Muscle of back (tissue), 11 donors: ENCODE data around the gene DMWD. TPM values are rescaled to one million over a fixed set of nuclear protein-coding genes. Genes with fewer than 3 reads are reported as not detected.
A peak's percentile ranks its signal among the peaks of the same experiment; 100 is the strongest.

Source experiments
- DNase-seq, 3 donors: peaks; one replicate each; pipeline versions ENCODE4 v3.0.0 to v3.0.0-alpha.2; 2013
- polyA plus RNA-seq, 10 donors: library from polyadenylated mRNA; unstranded; fragments of 120-200 nt; gene quantifications; one replicate each; pipeline ENCODE4 v1.2.1, GENCODE V29; 2013; ENCODE audit not compliant: insufficient read length in 10 of 10

DMWD gene
- polyA plus RNA-seq, 10 donors = 31.8 to 47.7 (median 38.3) TPM

GRCh38 chr19:45771311-45771933 lies 21.2 kb downstream of the DMWD start:
- DNase-seq = no peak

GRCh38 chr19:45770192-45771101 lies 22.2 kb downstream of the DMWD start:
- DNase-seq = peak; percentile 96 to 98 (median 98)

- DNase-seq = peak in 1 of 3 donors; percentile 70
Observed at GRCh38 chr19:45769821-45770191, 22.8 kb downstream of the DMWD start.

GRCh38 chr19:45768984-45769782 lies 23.5 kb downstream of the DMWD start, which contains the start of gene SIX5:
SIX5 (minus strand) TSS chr19:45769252; CDS start chr19:45768844, 408 bp downstream.
- DNase-seq = peak; percentile 98 to 100 (median 99)

- no peak for DNase-seq
Observed at GRCh38 chr19:45768655-45768983, 24.0 kb downstream of the DMWD start.

- DNase-seq = peak in 2 of 3 donors; percentile 83 to 92
Observed at GRCh38 chr19:45767881-45768654, 24.6 kb downstream of the DMWD start.

GRCh38 chr19:45767410-45767880 lies 25.2 kb downstream of the DMWD start:
- peak; percentile 85 to 94 (median 89) for DNase-seq

GRCh38 chr19:45766869-45767346 lies 25.7 kb downstream of the DMWD start:
- DNase-seq = no peak

GRCh38 chr19:45766296-45766868 lies 26.3 kb downstream of the DMWD start:
- no peak for DNase-seq

GRCh38 chr19:45765702-45766295 lies 26.8 kb downstream of the DMWD start:
- no peak for DNase-seq

GRCh38 chr19:45764945-45765701 lies 27.5 kb downstream of the DMWD start:
- no peak for DNase-seq

GRCh38 chr19:45764475-45764874 lies 28.2 kb downstream of the DMWD start:
- no peak for DNase-seq

GRCh38 chr19:45763691-45764294 lies 28.9 kb downstream of the DMWD start:
- DNase-seq = no peak

- no peak for DNase-seq
Observed at GRCh38 chr19:45762870-45763631, 29.6 kb downstream of the DMWD start.

- DNase-seq = no peak
Observed at GRCh38 chr19:45761714-45762113, 30.9 kb downstream of the DMWD start.

- DNase-seq = no peak
Observed at GRCh38 chr19:45758921-45759320, 33.7 kb downstream of the DMWD start.

- no peak for DNase-seq
Observed at GRCh38 chr19:45757695-45758094, 35.0 kb downstream of the DMWD start.

- DNase-seq = no peak
Observed at GRCh38 chr19:45754323-45754722, 38.3 kb downstream of the DMWD start.
